Panc1 (cell line): Measurements from ENCODE around the gene CAMK1G. TPM values are rescaled to one million over a fixed set of nuclear protein-coding genes. Genes with fewer than 3 reads are reported as not detected.

ENCODE experiments used
- ATAC-seq: fragments of 200-7000 bp; cut with Tn5 transposase; 2 replicates; pipeline ENCODE4 v1.9.1; 2020; ENCODE audit warnings: mild to moderate bottlenecking, moderate library complexity
- BruUV-seq: library from RNA; stranded (reverse); fragments of 400-500 nt; replicated peaks from 2 replicates; lab custom pipeline; 2021; lab: Mats Ljungman, UMichigan
- CTCF ChIA-PET: fragments of 300-600 bp; sonication (Branson Sonifier 250); formaldehyde crosslinking; loops from one replicate; lab custom pipeline; 2022; ENCODE audit warnings: antibody characterized with exemption; lab: Charles Lee
- POLR2A ChIA-PET: fragments of 300-600 bp; sonication (Branson Sonifier 250); formaldehyde crosslinking; loops from one replicate; lab custom pipeline; 2022; ENCODE audit warnings: antibody characterized with exemption; lab: Charles Lee
- DNase-seq: peaks from one replicate; pipeline ENCODE4 v3.0.0-alpha.2; 2010; ENCODE audit warnings: low read depth, low spot score
- H3K27ac ChIP-seq: 2 replicates; pipeline ENCODE4 v1.5.1; 2011; ENCODE audit warnings: mild to moderate bottlenecking, low read length, inconsistent platforms
- H3K27me3 ChIP-seq: fragments of 200-500 bp; sonication (Bioruptor generic); 2 replicates; pipeline ENCODE4 v1.6.0; 2014; ENCODE audit warnings: low read length, inconsistent platforms; ENCODE audit not compliant: control insufficient read depth, insufficient read depth
- H3K36me3 ChIP-seq: fragments of 200-500 bp; sonication (Bioruptor generic); 2 replicates; pipeline ENCODE4 v1.5.1; 2014; ENCODE audit warnings: inconsistent platforms, mild to moderate bottlenecking, low read length, moderate library complexity; ENCODE audit not compliant: control insufficient read depth, insufficient read depth
- H3K4me1 ChIP-seq: 2 replicates; pipeline ENCODE4 v1.5.1; 2011; ENCODE audit warnings: inconsistent platforms, mild to moderate bottlenecking, low read length, moderate library complexity; ENCODE audit not compliant: control insufficient read depth, insufficient read depth
- H3K4me3 ChIP-seq, 2 experiments: 2 replicates each; pipeline ENCODE4 v1.5.1; 2011 to 2012; ENCODE audit warnings: low read depth in 2 of 2, low read length in 2 of 2, mild to moderate bottlenecking in 2 of 2, inconsistent platforms in 1 of 2, moderate library complexity in 1 of 2
- H3K9me3 ChIP-seq: fragments of 200-500 bp; sonication (Bioruptor generic); 2 replicates; pipeline ENCODE4 v1.5.1; 2014; ENCODE audit warnings: low read depth, mild to moderate bottlenecking, inconsistent platforms, low read length, moderate library complexity; ENCODE audit not compliant: control insufficient read depth, insufficient read depth
- CTCF ChIP-seq: fragments of 450-650 bp; IDR thresholded peaks from 2 replicates; pipeline ENCODE4 v1.5.1; 2017; ENCODE audit warnings: mild to moderate bottlenecking
- POLR2AphosphoS5 ChIP-seq: IDR thresholded peaks from 2 replicates; pipeline ENCODE4 v1.6.1; 2012; ENCODE audit warnings: mild to moderate bottlenecking, low read depth, low read length, moderate library complexity
- REST ChIP-seq, 2 experiments: IDR thresholded peaks; 2 replicates each; pipeline ENCODE4 v1.6.1; 2011 to 2012; ENCODE audit warnings: low read depth in 2 of 2, control low read depth in 1 of 2, low read length in 1 of 2, mild to moderate bottlenecking in 1 of 2, moderate library complexity in 1 of 2; ENCODE audit not compliant: insufficient read depth in 1 of 2
- SIN3A ChIP-seq: IDR thresholded peaks from 2 replicates; pipeline ENCODE4 v1.6.1; 2012; ENCODE audit warnings: low read depth, mild to moderate bottlenecking, low read length, moderate library complexity, borderline replicate concordance; ENCODE audit not compliant: insufficient read depth
- TCF7L2 ChIP-seq: IDR thresholded peaks from 2 replicates; pipeline ENCODE4 v1.6.1; 2011; ENCODE audit warnings: mild to moderate bottlenecking, low read depth, low read length, inconsistent platforms
- in situ Hi-C: cut with HindIII; loops from 2 replicates; pipeline ENCODE4 v1.10.0; 2016; ENCODE audit warnings: low sequenced_read_pairs, low pct_unique_long_range_greater_than_20kb
- intact Hi-C: fragments of 100-400 bp; cut with micrococcal nuclease; formaldehyde crosslinking; loops from one replicate; pipeline ENCODE4 v1.10.0; 2022; ENCODE audit not compliant: unreplicated experiment
- total RNA-seq: library from RNA; stranded (reverse); gene quantifications from one replicate; pipeline ENCODE4 v1.2.1, GENCODE V29; 2021; ENCODE audit not compliant: unreplicated experiment

The CAMK1G gene
- total RNA-seq, 1 experiment from 2014 or later = not detected

- intact Hi-C loops = no loop called here
These were observed 4.3 kb downstream of the CAMK1G start for GRCh38 chr1:209587789-209588188.

GRCh38 chr1:209589440-209589839 lies 5.9 kb downstream of the CAMK1G start:
- in situ Hi-C loops = no loop called here
- H3K27ac ChIP-seq = no peak overlapping the region

More at GRCh38 chr1:209587789-209588188, 4.3 kb downstream of the CAMK1G start:
- Histone ChIP-seq H3K4me1 (peaks cover 3% of the 10 kb centered on the region; the same call in 1 of the 2 replicates), H3K27me3 (peaks cover 8% of the 10 kb centered on the region; the same call in 1 of the 2 replicates), H3K9me3 (no peaks in the 10 kb centered on the region), H3K4me3 (no peak overlapping the region), H3K27ac (no peak overlapping the region), H3K36me3 (no peaks in the 10 kb centered on the region)
- no peak for ATAC-seq
- POLR2A ChIA-PET = no interaction called here
- no peak for DNase-seq
- in situ Hi-C loops = no loop called here
- no TSS peak for BruUV-seq
- TF ChIP-seq TCF7L2 (no peak), REST (IDR thresholded peaks at IDR 0.05; ENCODE audit: insufficient read depth in 1 of 2, low read depth in 2 of 2, low read length in 1 of 2) (no peak), SIN3A (no peak), POLR2AphosphoS5 (no peak), CTCF (no peak)
- CTCF ChIA-PET = no interaction called here

More at GRCh38 chr1:209589440-209589839, 5.9 kb downstream of the CAMK1G start:
- ChIA-PET POLR2A (no interaction called here), CTCF (interaction anchor here (1.3 kb wide), 1 partner anchor 23 kb away, joined by 3 read pairs; no protein-coding TSS in a partner anchor)
- H3K36me3 ChIP-seq = no peaks in the 10 kb centered on the region
- no peak overlapping the region for H3K4me3 ChIP-seq
- TF ChIP-seq REST (IDR thresholded peaks at IDR 0.05; ENCODE audit: insufficient read depth in 1 of 2, low read depth in 2 of 2, low read length in 1 of 2) (no peak), POLR2AphosphoS5 (no peak), CTCF (no peak)
- peaks cover 8% of the 10 kb centered on the region; the same call in 1 of the 2 replicates for H3K27me3 ChIP-seq
- no peak for ATAC-seq
- peaks cover 3% of the 10 kb centered on the region; the same call in 1 of the 2 replicates for H3K4me1 ChIP-seq
- H3K9me3 ChIP-seq = no peaks in the 10 kb centered on the region
- intact Hi-C loops = no loop called here
- DNase-seq = no peak
- no TSS peak for BruUV-seq
